Measurements from ENCODE around the gene FRMD4A. TPM values are rescaled to one million over a fixed set of nuclear protein-coding genes. Genes with fewer than 3 reads are reported as not detected.

Gene FRMD4A
- total and polyA plus RNA-seq, 10 of the 15 experiments (the other 5 are each of a cell fraction or from before 2014, with no cell fraction given): 17.8 to 75.2 (median 39.1) TPM

GRCh38 chr10:14181567-14181936 lies 149.2 kb downstream of the FRMD4A start:
- ChIA-PET CTCF (interaction anchor here (0.9 to 10.2 kb wide), 2 partner anchors 15 to 568 kb away, joined by 5 to 91 read pairs; no protein-coding TSS in a partner anchor), RAD21 (ENCODE audit: unreplicated experiment) (no interaction called here), SMC1A (ENCODE audit: uncharacterized antibody, unreplicated experiment) (interaction anchor here (0.7 to 1.1 kb wide), 4 partner anchors 11 to 213 kb away, joined by 3 read pairs; no protein-coding TSS in a partner anchor), POLR2A (no interaction called here)
- no peaks in the 10 kb centered on the region for H4K20me1 ChIP-seq (ENCODE audit: control insufficient read depth, insufficient read depth)
- H2AFZ ChIP-seq (ENCODE audit: control insufficient read depth, low read depth, low read length): no peak overlapping the region
- H3K27ac ChIP-seq (ENCODE audit: control insufficient read depth, insufficient read depth): no peak overlapping the region
- peaks cover 3% of the 10 kb centered on the region; the same call in 1 of the 3 replicates for H3K9me3 ChIP-seq (replicated peaks; ENCODE audit: control insufficient read depth, insufficient read depth, low read length)
- DNase-seq (ENCODE audit: low read depth, low spot score) (no peak), ATAC-seq (no peak), FAIRE-seq (no peak)
- peaks cover 10% of the 10 kb centered on the region for H3K4me1 ChIP-seq (ENCODE audit: control insufficient read depth, insufficient read depth, low read length)
- H3K36me3 ChIP-seq (ENCODE audit: control insufficient read depth in 2 of 2, insufficient read depth in 2 of 2, low read length in 1 of 2): no peaks in the 10 kb centered on the region
- intact Hi-C loops (cut with micrococcal nuclease; ENCODE audit: unreplicated experiment): loop anchor here (10.0 kb wide), 1 partner anchor 257 kb away; no protein-coding TSS in a partner anchor
- no peak overlapping the region for H3K4me2 ChIP-seq (ENCODE audit: control insufficient read depth, insufficient read depth)
- WGBS (ENCODE audit: insufficient coverage, insufficient replicate concordance, low lambda C conversion rate, missing lambda C conversion rate): 54% methylated on average over 3 of the region's 3 CpGs
- H3K79me2 ChIP-seq (ENCODE audit: control insufficient read depth, insufficient read depth, low read length): no peaks in the 10 kb centered on the region
- BruUV-seq (replicated peaks): no TSS peak
- peaks cover 2 to 3% of the 10 kb centered on the region in 2 experiments; a peak in 2 of 4 replicates for H3K27me3 ChIP-seq (replicated peaks in 1 of 2; ENCODE audit: control insufficient read depth in 2 of 2, insufficient read depth in 2 of 2, low read length in 1 of 2)
- H3K4me3 ChIP-seq: no peak overlapping the region
- in situ Hi-C loops (cut with MboI): no loop called here
- H3K9ac ChIP-seq (ENCODE audit: control insufficient read depth, insufficient read depth, low read length): no peak overlapping the region
- TF ChIP-seq HSF1 (IDR thresholded peaks at IDR 0.05; ENCODE audit: low read depth, low read length) (no peak), RCOR1 (conservative IDR thresholded peaks at IDR 0.05; ENCODE audit: low read depth, low read length) (no peak), TCF12 (IDR thresholded peaks at IDR 0.05; ENCODE audit: low read depth, low read length) (no peak), NFYA (IDR thresholded peaks at IDR 0.05; ENCODE audit: borderline replicate concordance, low read depth, low read length) (no peak), TAF1 (IDR thresholded peaks at IDR 0.05; ENCODE audit: borderline replicate concordance, low read depth, low read length) (no peak), NKRF (conservative IDR thresholded peaks at IDR 0.05) (no peak), BACH1 (IDR thresholded peaks at IDR 0.05; ENCODE audit: borderline replicate concordance) (no peak), CBX5 (IDR thresholded peaks at IDR 0.05; ENCODE audit: low read depth) (no peak), NFXL1 (IDR thresholded peaks at IDR 0.05; ENCODE audit: borderline replicate concordance) (no peak), PRDM15 (CRISPR knock-in tag; IDR thresholded peaks at IDR 0.05) (no peak), MAX (IDR thresholded peaks at IDR 0.05; ENCODE audit: low read depth, low read length) (no peak), POLR2AphosphoS2 (IDR thresholded peaks at IDR 0.05; ENCODE audit: low read depth, low read length) (no peak), SMAD1 (IDR thresholded peaks at IDR 0.05; ENCODE audit: low read depth, partially characterized antibody) (no peak), CEBPB (IDR thresholded peaks at IDR 0.05; ENCODE audit: borderline replicate concordance in 1 of 2, low read depth in 2 of 2, low read length in 2 of 2) (no peak), PBX3 (IDR thresholded peaks at IDR 0.05; ENCODE audit: insufficient replicate concordance, low read depth, low read length) (no peak)

Data from GM12878 (cell line).